Kidney (tissue), 14 donors: Measurements from ENCODE around the gene PIEZO2. TPM values are rescaled to one million over a fixed set of nuclear protein-coding genes. Genes with fewer than 3 reads are reported as not detected.

Source experiments
- DNase-seq, 5 donors: peaks; one replicate each; pipeline ENCODE4 v3.0.0-alpha.2; 2013 to 2020
- FAIRE-seq: peaks from 2 replicates; lab custom pipeline; 2012; peaks lifted over from hg19 to GRCh38; lab: Jason Lieb, UNC
- H3K27ac ChIP-seq, 2 donors: one replicate each; pipeline ENCODE4 v1.7.0; 2013; ENCODE audit warnings: low read depth in 2 of 2, low read length in 2 of 2, inconsistent platforms in 1 of 2
- H3K27me3 ChIP-seq: one replicate; pipeline ENCODE4 v1.7.1; 2013; ENCODE audit warnings: low read length, inconsistent platforms; ENCODE audit not compliant: control insufficient read depth, insufficient read depth
- H3K36me3 ChIP-seq, 3 donors: one replicate each; pipeline versions ENCODE4 v1.7.0 to v1.7.1; 2013; ENCODE audit warnings: low read length in 3 of 3, control low read depth in 1 of 3, inconsistent platforms in 1 of 3; ENCODE audit not compliant: insufficient read depth in 3 of 3, control insufficient read depth in 2 of 3
- H3K4me1 ChIP-seq, 3 donors: one replicate each; pipeline versions ENCODE4 v1.7.0 to v1.7.1; 2013; ENCODE audit warnings: low read length in 3 of 3, inconsistent platforms in 1 of 3, low read depth in 1 of 3; ENCODE audit not compliant: control insufficient read depth in 2 of 3, insufficient read depth in 2 of 3
- H3K4me3 ChIP-seq, 3 donors: one replicate each; pipeline versions ENCODE4 v1.7.0 to v1.8.1; 2013; ENCODE audit warnings: low read length in 3 of 3, control low read depth in 1 of 3, inconsistent platforms in 1 of 3
- H3K9ac ChIP-seq, 3 donors: one replicate each; pipeline versions ENCODE4 v1.7.0 to v1.7.1; 2013; ENCODE audit warnings: low read length in 3 of 3, control low read depth in 1 of 3, inconsistent platforms in 1 of 3
- H3K9me3 ChIP-seq, 3 donors: one replicate each; pipeline versions ENCODE4 v1.7.0 to v1.7.1; 2013; ENCODE audit warnings: low read length in 3 of 3, control low read depth in 1 of 3, inconsistent platforms in 1 of 3; ENCODE audit not compliant: control insufficient read depth in 2 of 3, insufficient read depth in 1 of 3
- CTCF ChIP-seq: IDR thresholded peaks from 3 replicates; pipeline ENCODE4 v1.5.1; 2012; ENCODE audit warnings: mild to moderate bottlenecking, moderate library complexity, borderline replicate concordance; ENCODE audit not compliant: insufficient read depth; ENCODE audit errors: extremely low read depth
- intact Hi-C: fragments of 100-400 bp; cut with DNase I; formaldehyde crosslinking; loops from one replicate; pipeline ENCODE4 v1.11.1; 2022
- polyA plus RNA-seq: library from polyadenylated mRNA; stranded (reverse); fragments of 350-450 nt; fragmentation: Illumina TruSeq; extraction: RNeasy Lipid Tissue Mini Kit (QIAGEN cat#74804); gene quantifications from one replicate; pipeline ENCODE4 v1.2.3, GENCODE V29; 2014; ENCODE audit warnings: low read depth, low replicate concordance; ENCODE audit not compliant: insufficient read depth
- total RNA-seq: library from RNA; stranded (reverse); fragmentation: NEBNext Ultra II Directional; extraction: Animal tissue kit (Norgen Biotek cat#: 25700); gene quantifications from one replicate; pipeline ENCODE4 v1.2.1, GENCODE V29; 2021
- donor health status: control.
- donor health status: control.
- donor health status: control.
- donor health status: control.
- donor health status: control.
- donor health status: DM: yes; HTN: yes; CAD: no.
- donor health status: Normal renal cell carcinoma (clear cell type).

Gene PIEZO2
- total and polyA plus RNA-seq, 2 donors from 2014 or later: 1.1 to 4.1 TPM

- intact Hi-C loops: no loop called here
- DNase-seq (peak in 1 of 5 donors; percentile 6), FAIRE-seq (no peak)
- Histone ChIP-seq H3K4me3 (no peak overlapping the region), H3K27ac (no peak overlapping the region), H3K27me3 (no peaks in the 10 kb centered on the region), H3K9me3 (no peaks in the 10 kb centered on the region), H3K9ac (no peak overlapping the region), H3K36me3 (no peaks in the 10 kb centered on the region), H3K4me1 (no peaks in the 10 kb centered on the region)
- TF ChIP-seq CTCF: no peak
Measured at GRCh38 chr18:10739152-10739551, 410.2 kb downstream of the PIEZO2 start.

- FAIRE-seq: no peak
- Histone ChIP-seq H3K36me3 (no peaks in the 10 kb centered on the region), H3K27ac (no peak overlapping the region), H3K9ac (no peak overlapping the region), H3K9me3 (no peaks in the 10 kb centered on the region), H3K4me1 (no peaks in the 10 kb centered on the region), H3K4me3 (no peak overlapping the region), H3K27me3 (no peaks in the 10 kb centered on the region)
- intact Hi-C loops: no loop called here
- DNase-seq: peak in 1 of 5 donors; percentile 39
- no peak for TF ChIP-seq CTCF
Measured at GRCh38 chr18:10736984-10737383, 412.4 kb downstream of the PIEZO2 start.

GRCh38 chr18:10732990-10733389 lies 416.4 kb downstream of the PIEZO2 start:
- H3K9ac ChIP-seq: no peak overlapping the region
- TF ChIP-seq CTCF: no peak
- no peaks in the 10 kb centered on the region for H3K27me3 ChIP-seq
- H3K4me1 ChIP-seq: no peaks in the 10 kb centered on the region
- no peak overlapping the region for H3K4me3 ChIP-seq
- FAIRE-seq (no peak), DNase-seq (no peak)
- no peaks in the 10 kb centered on the region for H3K36me3 ChIP-seq
- intact Hi-C loops: no loop called here
- no peaks in the 10 kb centered on the region for H3K9me3 ChIP-seq
- H3K27ac ChIP-seq: no peak overlapping the region

- no peaks in the 10 kb centered on the region for H3K36me3 ChIP-seq
- intact Hi-C loops: no loop called here
- H3K9me3 ChIP-seq: no peaks in the 10 kb centered on the region
- DNase-seq: no peak
- H3K4me1 ChIP-seq: no peaks in the 10 kb centered on the region
- no peaks in the 10 kb centered on the region for H3K27me3 ChIP-seq
- no peak for TF ChIP-seq CTCF
- FAIRE-seq: no peak
- no peak overlapping the region for H3K4me3 ChIP-seq
- no peak overlapping the region for H3K27ac ChIP-seq
- no peak overlapping the region for H3K9ac ChIP-seq
Measured at GRCh38 chr18:10727477-10727876, 421.9 kb downstream of the PIEZO2 start.
